ENCODE data around the gene E2F6. TPM values are rescaled to one million over a fixed set of nuclear protein-coding genes. Genes with fewer than 3 reads are reported as not detected.
A peak's percentile ranks its signal among the peaks of the same experiment; 100 is the strongest.

The E2F6 gene
- total and polyA plus RNA-seq, 9 of the 15 experiments (the other 6 are each of a cell fraction or from before 2014, with no cell fraction given): 13.6 to 33.9 (median 26.1) TPM

DNA sequence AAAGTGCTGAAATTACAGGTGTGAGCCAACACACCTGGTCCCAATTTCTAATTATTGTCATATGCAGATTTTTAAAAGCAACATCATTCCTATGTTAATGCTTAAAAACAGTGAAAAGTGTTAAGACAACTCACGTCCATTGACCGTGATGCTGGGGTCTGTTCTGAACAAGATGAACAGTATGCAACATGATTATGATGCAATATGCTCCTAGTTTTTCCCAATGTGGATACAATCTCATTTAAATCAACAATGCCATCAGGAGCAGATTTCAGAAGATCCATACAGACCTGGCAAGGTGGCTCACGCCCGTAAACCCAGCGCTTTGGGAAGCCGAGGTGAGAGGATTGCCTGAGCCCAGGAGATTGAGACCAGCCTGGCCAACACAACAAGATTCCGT is 31.5 kb downstream of the E2F6 start:
- BruUV-seq (replicated peaks): no TSS peak
- no peak for DNase-seq (ENCODE audit: extremely low read depth in 1 of 4, low spot score in 3 of 4)
- in situ Hi-C loops (cut with MboI): no loop called here
- intact Hi-C loops (cut with micrococcal nuclease): no loop called here
- ChIA-PET POLR2A (interaction anchor here (0.6 to 0.7 kb wide), 2 partner anchors 102 to 279 kb away, joined by 3 to 4 read pairs; partner anchors contain the start of gene SLC66A3), CTCF (ENCODE audit: low intra/inter-chr PET ratio) (no interaction called here)
- Histone ChIP-seq H2AFZ (ENCODE audit: low read depth, low read length) (no peak overlapping the region), H3K4me3 (no peak overlapping the region), H3K4me2 (ENCODE audit: insufficient read depth, low read length) (no peak overlapping the region), H3K9me1 (ENCODE audit: control insufficient read depth, insufficient read depth, low read length) (no peaks in the 10 kb centered on the region), H3K9me3 (replicated peaks; ENCODE audit: control insufficient read depth, insufficient read depth, low read depth, low read length) (no peaks in the 10 kb centered on the region), H3K4me1 (replicated peaks in 1 of 2; ENCODE audit: control insufficient read depth in 2 of 2, insufficient read depth in 2 of 2, low read length in 2 of 2) (no peaks in the 10 kb centered on the region), H3K36me3 (ENCODE audit: control insufficient read depth, insufficient read depth, low read length) (peaks cover 4% of the 10 kb centered on the region; the same call in 1 of the 3 replicates), H3K27ac (ENCODE audit: extremely low read depth, low read depth, low read length) (no peak overlapping the region), H3K79me2 (ENCODE audit: control insufficient read depth, insufficient read depth, low read length) (no peaks in the 10 kb centered on the region), H4K20me1 (replicated peaks; ENCODE audit: control insufficient read depth, insufficient read depth, low read length) (no peaks in the 10 kb centered on the region), H3K27me3 (ENCODE audit: control insufficient read depth in 2 of 2, insufficient read depth in 2 of 2, low read length in 2 of 2) (no peaks in the 10 kb centered on the region), H3K9ac (ENCODE audit: insufficient read depth in 1 of 2, low read depth in 2 of 2, low read length in 2 of 2) (no peak overlapping the region)
- no peak for TF ChIP-seq ZNF347 (CRISPR knock-in tag; IDR thresholded peaks at IDR 0.05; ENCODE audit: low read depth)
- TF ChIP-seq PRPF4 (IDR thresholded peaks at IDR 0.05; ENCODE audit: insufficient read depth, low read depth, low read length, poor library complexity, severe bottlenecking): no peak
- no peak for TF ChIP-seq MEF2A (IDR thresholded peaks at IDR 0.05; ENCODE audit: control insufficient read depth, low read depth, low read length)
- TF ChIP-seq, protein P1, sequence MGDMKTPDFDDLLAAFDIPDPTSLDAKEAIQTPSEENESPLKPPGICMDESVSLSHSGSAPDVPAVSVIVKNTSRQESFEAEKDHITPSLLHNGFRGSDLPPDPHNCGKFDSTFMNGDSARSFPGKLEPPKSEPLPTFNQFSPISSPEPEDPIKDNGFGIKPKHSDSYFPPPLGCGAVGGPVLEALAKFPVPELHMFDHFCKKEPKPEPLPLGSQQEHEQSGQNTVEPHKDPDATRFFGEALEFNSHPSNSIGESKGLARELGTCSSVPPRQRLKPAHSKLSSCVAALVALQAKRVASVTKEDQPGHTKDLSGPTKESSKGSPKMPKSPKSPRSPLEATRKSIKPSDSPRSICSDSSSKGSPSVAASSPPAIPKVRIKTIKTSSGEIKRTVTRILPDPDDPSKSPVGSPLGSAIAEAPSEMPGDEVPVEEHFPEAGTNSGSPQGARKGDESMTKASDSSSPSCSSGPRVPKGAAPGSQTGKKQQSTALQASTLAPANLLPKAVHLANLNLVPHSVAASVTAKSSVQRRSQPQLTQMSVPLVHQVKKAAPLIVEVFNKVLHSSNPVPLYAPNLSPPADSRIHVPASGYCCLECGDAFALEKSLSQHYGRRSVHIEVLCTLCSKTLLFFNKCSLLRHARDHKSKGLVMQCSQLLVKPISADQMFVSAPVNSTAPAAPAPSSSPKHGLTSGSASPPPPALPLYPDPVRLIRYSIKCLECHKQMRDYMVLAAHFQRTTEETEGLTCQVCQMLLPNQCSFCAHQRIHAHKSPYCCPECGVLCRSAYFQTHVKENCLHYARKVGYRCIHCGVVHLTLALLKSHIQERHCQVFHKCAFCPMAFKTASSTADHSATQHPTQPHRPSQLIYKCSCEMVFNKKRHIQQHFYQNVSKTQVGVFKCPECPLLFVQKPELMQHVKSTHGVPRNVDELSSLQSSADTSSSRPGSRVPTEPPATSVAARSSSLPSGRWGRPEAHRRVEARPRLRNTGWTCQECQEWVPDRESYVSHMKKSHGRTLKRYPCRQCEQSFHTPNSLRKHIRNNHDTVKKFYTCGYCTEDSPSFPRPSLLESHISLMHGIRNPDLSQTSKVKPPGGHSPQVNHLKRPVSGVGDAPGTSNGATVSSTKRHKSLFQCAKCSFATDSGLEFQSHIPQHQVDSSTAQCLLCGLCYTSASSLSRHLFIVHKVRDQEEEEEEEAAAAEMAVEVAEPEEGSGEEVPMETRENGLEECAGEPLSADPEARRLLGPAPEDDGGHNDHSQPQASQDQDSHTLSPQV (IDR thresholded peaks at IDR 0.05): no peak
- TF ChIP-seq SMAD1 (IDR thresholded peaks at IDR 0.05; ENCODE audit: low read depth, low read length, partially characterized antibody): no peak
- TF ChIP-seq CEBPG (CRISPR knock-in tag; IDR thresholded peaks at IDR 0.05): peak; percentile 50; the same call in 1 of the 2 replicates
- TF ChIP-seq CEBPG (tag; conservative IDR thresholded peaks at IDR 0.05 in 1 of 2, IDR thresholded peaks at IDR 0.05 in 1 of 2): peak; percentile 62 to 74
- TF ChIP-seq, protein P2, sequence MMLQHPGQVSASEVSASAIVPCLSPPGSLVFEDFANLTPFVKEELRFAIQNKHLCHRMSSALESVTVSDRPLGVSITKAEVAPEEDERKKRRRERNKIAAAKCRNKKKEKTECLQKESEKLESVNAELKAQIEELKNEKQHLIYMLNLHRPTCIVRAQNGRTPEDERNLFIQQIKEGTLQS (IDR thresholded peaks at IDR 0.05): no peak; the same call in 1 of the 2 replicates
- TF ChIP-seq, protein P2 (CRISPR knock-in tag; conservative IDR thresholded peaks at IDR 0.05): no peak
- no peak for TF ChIP-seq SP2 (IDR thresholded peaks at IDR 0.05; ENCODE audit: extremely low read depth, low read depth, low read length, poor library complexity, severe bottlenecking)
- peak; percentile 49 for TF ChIP-seq CEBPB (tag; IDR thresholded peaks at IDR 0.05)
- TF ChIP-seq DACH1 (IDR thresholded peaks at IDR 0.05; ENCODE audit: partially characterized antibody): no peak
- no peak for TF ChIP-seq CREBBP (IDR thresholded peaks at IDR 0.05; ENCODE audit: low read depth, low read length)
- TF ChIP-seq HLTF (IDR thresholded peaks at IDR 0.05): no peak
- WGBS (ENCODE audit: insufficient coverage, low coverage, missing lambda C conversion rate): 85% methylated on average over 7 of the region's 7 CpGs
- no peak for ATAC-seq
- no peak for FAIRE-seq

Measured in K562 (cell line).